ENCODE measurements around the gene SPEM2.

DNA sequence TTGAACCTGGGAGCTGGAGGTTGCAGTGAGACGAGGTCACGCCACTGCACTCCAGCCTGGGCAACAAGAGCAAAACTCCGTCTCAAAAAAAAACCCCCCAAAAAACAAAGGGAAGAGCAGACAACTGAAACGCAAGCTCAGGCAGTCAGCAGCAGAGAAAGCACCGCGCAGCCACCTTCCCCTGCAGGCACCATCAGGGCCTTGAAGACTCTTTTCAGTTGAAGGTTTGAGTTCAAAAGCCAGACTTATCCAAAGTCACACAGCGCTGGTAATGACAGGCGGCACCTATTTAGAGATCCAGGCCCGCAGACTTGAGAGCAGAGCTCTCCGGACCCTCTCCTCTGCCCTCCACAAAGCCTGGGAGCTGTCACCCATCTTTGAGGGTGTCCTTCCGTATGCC is 42.9 kb downstream of the SPEM2 start:
- TF ChIP-seq, protein P1, sequence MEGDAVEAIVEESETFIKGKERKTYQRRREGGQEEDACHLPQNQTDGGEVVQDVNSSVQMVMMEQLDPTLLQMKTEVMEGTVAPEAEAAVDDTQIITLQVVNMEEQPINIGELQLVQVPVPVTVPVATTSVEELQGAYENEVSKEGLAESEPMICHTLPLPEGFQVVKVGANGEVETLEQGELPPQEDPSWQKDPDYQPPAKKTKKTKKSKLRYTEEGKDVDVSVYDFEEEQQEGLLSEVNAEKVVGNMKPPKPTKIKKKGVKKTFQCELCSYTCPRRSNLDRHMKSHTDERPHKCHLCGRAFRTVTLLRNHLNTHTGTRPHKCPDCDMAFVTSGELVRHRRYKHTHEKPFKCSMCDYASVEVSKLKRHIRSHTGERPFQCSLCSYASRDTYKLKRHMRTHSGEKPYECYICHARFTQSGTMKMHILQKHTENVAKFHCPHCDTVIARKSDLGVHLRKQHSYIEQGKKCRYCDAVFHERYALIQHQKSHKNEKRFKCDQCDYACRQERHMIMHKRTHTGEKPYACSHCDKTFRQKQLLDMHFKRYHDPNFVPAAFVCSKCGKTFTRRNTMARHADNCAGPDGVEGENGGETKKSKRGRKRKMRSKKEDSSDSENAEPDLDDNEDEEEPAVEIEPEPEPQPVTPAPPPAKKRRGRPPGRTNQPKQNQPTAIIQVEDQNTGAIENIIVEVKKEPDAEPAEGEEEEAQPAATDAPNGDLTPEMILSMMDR (IDR thresholded peaks at IDR 0.05), result no peak
- no peak for TF ChIP-seq EP300 (IDR thresholded peaks at IDR 0.05)

Data from suprapubic skin (tissue), 3 donors.